HL-60 (cell line): ENCODE data around the gene TUBB8.

Experiments used
- DNase-seq, 2 experiments: peaks; one replicate each; pipeline ENCODE4 v3.0.0-alpha.2; 2010 to 2020; ENCODE audit warnings: low read depth in 1 of 2, low spot score in 1 of 2
- H3K27ac ChIP-seq: fragments of 250-450 bp; sonication (Bioruptor Pico); replicated peaks from 2 replicates; pipeline ENCODE4 v1.5.1; 2020; ENCODE audit warnings: mild to moderate bottlenecking, moderate library complexity
- H3K27me3 ChIP-seq: fragments of 250-450 bp; sonication (Bioruptor Pico); 2 replicates; pipeline ENCODE4 v1.5.1; 2021; ENCODE audit warnings: mild to moderate bottlenecking, moderate library complexity; ENCODE audit not compliant: insufficient read depth, poor library complexity, severe bottlenecking
- H3K4me3 ChIP-seq: replicated peaks from 2 replicates; pipeline ENCODE4 v1.5.1; 2011; ENCODE audit warnings: mild to moderate bottlenecking, control low read depth, low read length; ENCODE audit not compliant: insufficient read depth
- GABPA ChIP-seq: IDR thresholded peaks from 2 replicates; pipeline ENCODE4 v1.6.1; 2012; ENCODE audit warnings: low read depth
- POLR2AphosphoS5 ChIP-seq: IDR thresholded peaks from 2 replicates; pipeline ENCODE4 v1.6.1; 2012; ENCODE audit warnings: low read depth
- SPI1 ChIP-seq: IDR thresholded peaks from 2 replicates; pipeline ENCODE4 v1.6.1; 2012; ENCODE audit warnings: low read depth, mild to moderate bottlenecking, borderline replicate concordance
- TF ChIP-seq, protein P1 (sequence below): IDR thresholded peaks from 2 replicates; pipeline ENCODE4 v1.6.1; 2012; ENCODE audit warnings: low read depth; ENCODE audit not compliant: insufficient replicate concordance
- TF ChIP-seq, protein P2 (sequence below): IDR thresholded peaks from one replicate; pipeline ENCODE4 v1.5.1; 2011; ENCODE audit warnings: low read length, control low read depth, inconsistent platforms; ENCODE audit not compliant: insufficient read depth

The TUBB8 gene

GRCh38 chr10:85044-85443 lies 35.9 kb upstream of the TUBB8 start:
- Histone ChIP-seq H3K27ac (no peak overlapping the region), H3K27me3 (no peaks in the 10 kb centered on the region), H3K4me3 (no peak overlapping the region)
- TF ChIP-seq, protein P1, sequence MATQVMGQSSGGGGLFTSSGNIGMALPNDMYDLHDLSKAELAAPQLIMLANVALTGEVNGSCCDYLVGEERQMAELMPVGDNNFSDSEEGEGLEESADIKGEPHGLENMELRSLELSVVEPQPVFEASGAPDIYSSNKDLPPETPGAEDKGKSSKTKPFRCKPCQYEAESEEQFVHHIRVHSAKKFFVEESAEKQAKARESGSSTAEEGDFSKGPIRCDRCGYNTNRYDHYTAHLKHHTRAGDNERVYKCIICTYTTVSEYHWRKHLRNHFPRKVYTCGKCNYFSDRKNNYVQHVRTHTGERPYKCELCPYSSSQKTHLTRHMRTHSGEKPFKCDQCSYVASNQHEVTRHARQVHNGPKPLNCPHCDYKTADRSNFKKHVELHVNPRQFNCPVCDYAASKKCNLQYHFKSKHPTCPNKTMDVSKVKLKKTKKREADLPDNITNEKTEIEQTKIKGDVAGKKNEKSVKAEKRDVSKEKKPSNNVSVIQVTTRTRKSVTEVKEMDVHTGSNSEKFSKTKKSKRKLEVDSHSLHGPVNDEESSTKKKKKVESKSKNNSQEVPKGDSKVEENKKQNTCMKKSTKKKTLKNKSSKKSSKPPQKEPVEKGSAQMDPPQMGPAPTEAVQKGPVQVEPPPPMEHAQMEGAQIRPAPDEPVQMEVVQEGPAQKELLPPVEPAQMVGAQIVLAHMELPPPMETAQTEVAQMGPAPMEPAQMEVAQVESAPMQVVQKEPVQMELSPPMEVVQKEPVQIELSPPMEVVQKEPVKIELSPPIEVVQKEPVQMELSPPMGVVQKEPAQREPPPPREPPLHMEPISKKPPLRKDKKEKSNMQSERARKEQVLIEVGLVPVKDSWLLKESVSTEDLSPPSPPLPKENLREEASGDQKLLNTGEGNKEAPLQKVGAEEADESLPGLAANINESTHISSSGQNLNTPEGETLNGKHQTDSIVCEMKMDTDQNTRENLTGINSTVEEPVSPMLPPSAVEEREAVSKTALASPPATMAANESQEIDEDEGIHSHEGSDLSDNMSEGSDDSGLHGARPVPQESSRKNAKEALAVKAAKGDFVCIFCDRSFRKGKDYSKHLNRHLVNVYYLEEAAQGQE, result no peak
- TF ChIP-seq SPI1 (no peak), POLR2AphosphoS5 (no peak), GABPA (no peak)
- TF ChIP-seq, protein P2, sequence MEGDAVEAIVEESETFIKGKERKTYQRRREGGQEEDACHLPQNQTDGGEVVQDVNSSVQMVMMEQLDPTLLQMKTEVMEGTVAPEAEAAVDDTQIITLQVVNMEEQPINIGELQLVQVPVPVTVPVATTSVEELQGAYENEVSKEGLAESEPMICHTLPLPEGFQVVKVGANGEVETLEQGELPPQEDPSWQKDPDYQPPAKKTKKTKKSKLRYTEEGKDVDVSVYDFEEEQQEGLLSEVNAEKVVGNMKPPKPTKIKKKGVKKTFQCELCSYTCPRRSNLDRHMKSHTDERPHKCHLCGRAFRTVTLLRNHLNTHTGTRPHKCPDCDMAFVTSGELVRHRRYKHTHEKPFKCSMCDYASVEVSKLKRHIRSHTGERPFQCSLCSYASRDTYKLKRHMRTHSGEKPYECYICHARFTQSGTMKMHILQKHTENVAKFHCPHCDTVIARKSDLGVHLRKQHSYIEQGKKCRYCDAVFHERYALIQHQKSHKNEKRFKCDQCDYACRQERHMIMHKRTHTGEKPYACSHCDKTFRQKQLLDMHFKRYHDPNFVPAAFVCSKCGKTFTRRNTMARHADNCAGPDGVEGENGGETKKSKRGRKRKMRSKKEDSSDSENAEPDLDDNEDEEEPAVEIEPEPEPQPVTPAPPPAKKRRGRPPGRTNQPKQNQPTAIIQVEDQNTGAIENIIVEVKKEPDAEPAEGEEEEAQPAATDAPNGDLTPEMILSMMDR, result no peak
- no peak for DNase-seq

DNA sequence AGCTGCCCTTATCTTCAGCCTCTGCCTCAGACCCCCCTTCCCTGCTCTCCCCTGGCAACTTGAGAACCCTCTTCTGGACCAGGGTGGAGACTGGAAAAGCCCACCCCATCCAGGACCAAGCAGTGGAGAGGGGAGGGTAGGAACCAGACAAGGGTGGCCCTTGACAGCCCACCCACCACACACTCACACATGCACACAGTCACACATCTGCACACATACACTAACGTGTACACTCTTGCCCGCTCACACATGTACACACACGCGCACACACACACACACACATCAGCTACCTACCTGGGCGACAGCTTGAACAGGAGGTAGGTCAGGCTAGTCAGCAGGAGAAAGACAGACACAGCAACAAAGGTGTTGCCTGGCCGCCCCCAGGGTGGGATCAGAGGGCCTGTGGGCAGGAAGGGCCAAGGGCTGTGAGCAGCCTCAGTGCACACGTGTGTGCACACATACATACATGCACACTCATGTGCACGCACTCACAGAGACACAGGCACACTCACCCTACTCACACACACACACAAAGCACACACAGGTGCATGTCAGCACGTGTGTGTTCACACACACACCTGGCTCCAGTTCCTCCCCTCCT lies 34.9 kb upstream of the TUBB8 start:
- no peak for DNase-seq
- H3K27me3 ChIP-seq, result no peaks in the 10 kb centered on the region
- H3K4me3 ChIP-seq, result no peak overlapping the region
- no peak overlapping the region for H3K27ac ChIP-seq
- TF ChIP-seq SPI1, result no peak
- TF ChIP-seq GABPA, result no peak
- TF ChIP-seq, protein P2, result no peak
- TF ChIP-seq, protein P1, result no peak
- TF ChIP-seq POLR2AphosphoS5, result no peak

- no peak overlapping the region for H3K4me3 ChIP-seq
- no peak overlapping the region for H3K27ac ChIP-seq
- DNase-seq, result no peak
- TF ChIP-seq GABPA, result no peak
- TF ChIP-seq, protein P1, result no peak
- no peak for TF ChIP-seq POLR2AphosphoS5
- TF ChIP-seq, protein P2, result no peak
- no peak for TF ChIP-seq SPI1
- no peaks in the 10 kb centered on the region for H3K27me3 ChIP-seq
Measured at GRCh38 chr10:80477-81105, 31.5 kb upstream of the TUBB8 start.
